Nephron (organoid): ENCODE results near the gene CFAP61.

Experiments used
- H3K27ac Mint-ChIP-seq, 3 experiments: 2 replicates each; pipeline ENCODE4 v1.8.0; 2020; ENCODE audit warnings: mixed read lengths in 3 of 3, mild to moderate bottlenecking in 2 of 3, moderate library complexity in 1 of 3
- H3K27me3 Mint-ChIP-seq: 2 replicates; pipeline ENCODE4 v1.8.0; 2021; ENCODE audit warnings: low read depth, mild to moderate bottlenecking, moderate library complexity, mixed read lengths
- H3K36me3 Mint-ChIP-seq: 2 replicates; pipeline ENCODE4 v1.8.0; 2020; ENCODE audit warnings: low read depth, mixed read lengths
- H3K4me1 Mint-ChIP-seq: 2 replicates; pipeline ENCODE4 v1.8.0; 2020; ENCODE audit warnings: mixed read lengths
- H3K4me3 Mint-ChIP-seq, 3 experiments: 2 replicates each; pipeline ENCODE4 v1.8.0; 2020; ENCODE audit warnings: mild to moderate bottlenecking in 3 of 3, mixed read lengths in 3 of 3, moderate library complexity in 2 of 3
- H3K9me3 Mint-ChIP-seq: 2 replicates; pipeline ENCODE4 v1.8.0; 2020; ENCODE audit warnings: mixed read lengths
- CTCF ChIP-seq, 3 experiments: fragments of 200-600 bp; sonication (generic); IDR thresholded peaks; one replicate each; pipeline ENCODE4 v1.5.0; 2021; ENCODE audit warnings: antibody characterized with exemption in 3 of 3; ENCODE audit not compliant: unreplicated experiment in 3 of 3

CFAP61 gene

GRCh38 chr20:20366876-20367574 is 314.7 kb downstream of the CFAP61 start:
- Mint-ChIP-seq H3K27me3 (peaks cover 84% of the 10 kb centered on the region), H3K4me1 (peaks cover 22% of the 10 kb centered on the region), H3K36me3 (no peaks in the 10 kb centered on the region), H3K4me3 (peak overlapping the region; percentile 71 to 78 (median 74)), H3K9me3 (peaks cover 4% of the 10 kb centered on the region), H3K27ac (no peak overlapping the region)
- no peak for TF ChIP-seq CTCF (IDR thresholded peaks at IDR 0.05; ENCODE audit: unreplicated experiment in 3 of 3)

GRCh38 chr20:20367575-20368417 is 315.5 kb downstream of the CFAP61 start, which contains the start of gene INSM1:
Gene INSM1, plus strand, starts transcription at chr20:20368104. Its CDS starts 164 bp downstream, at chr20:20368268.
- H3K27ac Mint-ChIP-seq = no peak within 1 kb of the TSS
- H3K9me3 Mint-ChIP-seq = peaks cover 4% of the 10 kb centered on the region
- H3K4me3 Mint-ChIP-seq = peak within 1 kb of the TSS; percentile 71 to 78 (median 74)
- H3K36me3 Mint-ChIP-seq = no peaks in the 10 kb centered on the region
- H3K4me1 Mint-ChIP-seq = peaks cover 22% of the 10 kb centered on the region
- no peak for TF ChIP-seq CTCF (IDR thresholded peaks at IDR 0.05; ENCODE audit: unreplicated experiment in 3 of 3)
- peaks cover 84% of the 10 kb centered on the region for H3K27me3 Mint-ChIP-seq

GRCh38 chr20:20368418-20369249 is 316.3 kb downstream of the CFAP61 start:
- Mint-ChIP-seq H3K4me3 (peak overlapping the region in 1 of 3 experiments; percentile 32), H3K27ac (no peak overlapping the region), H3K27me3 (peaks cover 84% of the 10 kb centered on the region), H3K36me3 (no peaks in the 10 kb centered on the region), H3K4me1 (peaks cover 22% of the 10 kb centered on the region), H3K9me3 (peaks cover 4% of the 10 kb centered on the region)
- no peak for TF ChIP-seq CTCF (IDR thresholded peaks at IDR 0.05; ENCODE audit: unreplicated experiment in 3 of 3)

GRCh38 chr20:20369250-20370093 is 317.1 kb downstream of the CFAP61 start:
- Mint-ChIP-seq H3K27me3 (peaks cover 84% of the 10 kb centered on the region), H3K4me1 (peaks cover 22% of the 10 kb centered on the region), H3K36me3 (no peaks in the 10 kb centered on the region), H3K4me3 (peak overlapping the region; percentile 80 to 84 (median 83)), H3K27ac (no peak overlapping the region), H3K9me3 (peaks cover 4% of the 10 kb centered on the region)
- no peak for TF ChIP-seq CTCF (IDR thresholded peaks at IDR 0.05; ENCODE audit: unreplicated experiment in 3 of 3)

- Mint-ChIP-seq H3K4me3 (peak overlapping the region; percentile 80 to 84 (median 83)), H3K36me3 (no peaks in the 10 kb centered on the region), H3K27me3 (peaks cover 84% of the 10 kb centered on the region), H3K27ac (no peak overlapping the region), H3K9me3 (peaks cover 4% of the 10 kb centered on the region), H3K4me1 (peaks cover 22% of the 10 kb centered on the region)
- no peak for TF ChIP-seq CTCF (IDR thresholded peaks at IDR 0.05; ENCODE audit: unreplicated experiment in 3 of 3)
These were observed 317.8 kb downstream of the CFAP61 start for GRCh38 chr20:20370094-20370575.
